Activated gamma-delta T cell treated with anti-CD3 and anti-CD28 coated beads, Interleukin-2, amount 50 U/mL, for 16 hours (primary cell): ENCODE measurements around the gene EXOG.

Experiments used
- DNase-seq: peaks from one replicate; pipeline ENCODE4 v3.0.0-alpha.2; 2020; ENCODE audit warnings: low read depth

EXOG gene

DNA sequence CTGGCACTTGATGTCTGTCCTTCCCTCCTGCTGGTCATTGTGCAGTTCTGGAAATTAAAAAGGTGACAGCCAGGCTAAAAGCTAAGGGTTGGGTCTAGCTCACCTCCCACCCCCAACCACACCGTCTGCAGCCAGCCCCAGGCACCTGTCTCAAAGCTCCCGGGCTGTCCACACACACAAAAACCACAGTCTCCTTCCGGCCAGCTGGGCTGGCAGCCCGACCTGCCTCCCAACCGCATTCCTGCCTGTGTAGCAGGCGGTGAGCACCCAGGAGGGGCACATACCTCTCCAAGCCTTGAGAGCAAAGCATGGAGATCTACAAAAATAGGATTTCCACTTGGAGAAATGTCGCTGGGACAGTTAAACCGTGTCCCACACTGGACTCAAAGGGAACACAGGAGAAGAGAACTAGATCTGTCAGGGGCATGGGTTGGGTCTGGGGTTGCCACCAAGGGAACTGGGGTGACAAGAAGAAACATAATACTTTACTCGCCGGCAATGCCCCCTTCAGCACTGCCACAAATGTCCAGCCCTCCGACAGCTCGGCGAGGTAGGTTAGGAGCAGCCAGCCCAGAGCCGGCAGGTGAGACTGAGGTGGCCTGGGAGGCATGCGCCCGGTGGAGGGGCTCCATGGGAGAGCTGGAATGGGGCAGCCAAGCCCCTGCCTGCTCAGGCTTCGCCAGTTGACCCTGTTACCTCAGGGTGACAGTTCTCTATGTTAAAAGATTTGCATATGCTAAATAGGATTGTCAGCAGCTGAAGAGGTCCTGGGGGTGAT is 52.2 kb downstream of the EXOG start:
- DNase-seq, result no peak

DNA sequence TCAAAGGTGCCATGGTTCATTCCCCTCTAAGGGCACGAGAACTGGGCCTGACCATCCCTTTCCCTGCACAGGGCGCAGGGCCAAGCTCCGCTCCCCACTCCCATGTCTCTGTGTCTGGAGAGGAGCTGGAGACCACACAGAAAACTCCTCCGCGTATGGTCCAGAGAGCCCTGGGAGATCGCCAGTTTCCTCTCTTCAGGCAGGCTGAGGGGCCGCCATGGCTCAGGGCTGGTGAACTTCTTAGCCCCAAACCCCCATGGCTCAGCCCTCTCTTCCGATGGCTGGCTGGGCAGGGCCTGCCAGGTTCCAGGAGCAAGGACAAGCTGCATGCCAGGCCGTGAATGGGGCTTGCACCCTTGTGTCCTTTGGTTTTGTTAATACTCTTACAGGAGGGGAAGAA is 52.9 kb downstream of the EXOG start:
- DNase-seq, result no peak

DNA sequence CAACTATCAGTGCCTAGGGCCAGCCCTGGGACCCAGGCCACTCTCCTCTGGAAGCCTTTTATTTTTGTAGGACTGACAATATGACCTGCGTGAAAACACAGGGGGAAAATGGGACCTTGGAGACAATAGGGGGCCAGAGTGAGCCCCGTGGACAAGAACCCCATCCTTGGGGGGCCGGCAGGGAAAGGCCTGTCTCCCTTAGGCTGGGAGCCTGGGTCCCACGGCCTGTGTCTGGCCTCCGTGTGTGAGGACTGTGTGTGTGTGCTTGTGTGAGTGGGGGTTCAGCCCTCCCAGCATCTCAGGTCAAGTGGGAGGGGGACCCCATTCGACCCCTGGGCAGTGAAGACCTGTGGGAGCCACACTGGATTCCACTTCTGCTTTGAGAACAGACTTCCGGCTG is 53.3 kb downstream of the EXOG start:
- DNase-seq, result no peak

DNA sequence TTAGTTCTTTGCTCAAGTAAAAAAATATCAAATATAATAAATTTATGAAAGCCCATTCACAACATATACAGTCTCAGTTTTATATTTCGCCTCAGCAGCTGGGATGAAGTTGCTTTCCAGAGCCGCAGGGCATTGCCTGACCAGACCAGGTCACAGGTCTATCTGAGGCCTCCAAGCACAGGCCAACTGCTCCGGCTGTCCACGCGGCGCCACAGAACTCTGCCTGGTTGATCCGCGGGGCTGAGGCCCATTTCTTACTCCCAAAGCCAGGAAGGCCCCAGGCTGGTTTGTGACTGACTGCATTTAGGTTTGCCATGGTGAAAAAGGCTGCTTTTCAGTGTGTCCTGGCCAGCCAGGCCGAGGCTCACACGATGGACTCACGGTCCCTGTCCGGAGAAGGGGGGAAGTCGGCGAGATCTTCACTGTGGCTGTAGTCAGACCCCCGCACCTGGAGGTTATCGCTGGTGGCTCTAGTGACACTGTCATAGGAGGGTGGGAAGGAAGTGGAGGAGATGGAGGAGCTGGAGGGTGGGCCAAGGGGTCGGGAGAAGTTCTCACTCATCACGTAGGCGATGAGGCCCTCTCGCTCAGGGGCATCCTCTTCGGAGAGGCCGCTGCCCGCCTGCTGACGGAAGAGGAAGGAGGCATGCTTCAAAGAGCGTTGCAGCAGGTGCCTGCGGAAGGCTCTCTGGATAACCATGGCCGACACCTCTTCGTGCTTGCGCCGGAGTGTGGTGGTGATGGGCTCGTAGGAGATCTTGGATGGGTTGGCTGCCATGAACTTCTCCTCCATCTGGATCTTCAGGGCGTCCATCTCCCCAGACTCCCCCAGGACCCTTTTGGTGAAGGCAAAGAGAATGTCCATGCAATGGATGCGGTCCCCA is 54.1 kb downstream of the EXOG start:
- DNase-seq, result no peak

DNA sequence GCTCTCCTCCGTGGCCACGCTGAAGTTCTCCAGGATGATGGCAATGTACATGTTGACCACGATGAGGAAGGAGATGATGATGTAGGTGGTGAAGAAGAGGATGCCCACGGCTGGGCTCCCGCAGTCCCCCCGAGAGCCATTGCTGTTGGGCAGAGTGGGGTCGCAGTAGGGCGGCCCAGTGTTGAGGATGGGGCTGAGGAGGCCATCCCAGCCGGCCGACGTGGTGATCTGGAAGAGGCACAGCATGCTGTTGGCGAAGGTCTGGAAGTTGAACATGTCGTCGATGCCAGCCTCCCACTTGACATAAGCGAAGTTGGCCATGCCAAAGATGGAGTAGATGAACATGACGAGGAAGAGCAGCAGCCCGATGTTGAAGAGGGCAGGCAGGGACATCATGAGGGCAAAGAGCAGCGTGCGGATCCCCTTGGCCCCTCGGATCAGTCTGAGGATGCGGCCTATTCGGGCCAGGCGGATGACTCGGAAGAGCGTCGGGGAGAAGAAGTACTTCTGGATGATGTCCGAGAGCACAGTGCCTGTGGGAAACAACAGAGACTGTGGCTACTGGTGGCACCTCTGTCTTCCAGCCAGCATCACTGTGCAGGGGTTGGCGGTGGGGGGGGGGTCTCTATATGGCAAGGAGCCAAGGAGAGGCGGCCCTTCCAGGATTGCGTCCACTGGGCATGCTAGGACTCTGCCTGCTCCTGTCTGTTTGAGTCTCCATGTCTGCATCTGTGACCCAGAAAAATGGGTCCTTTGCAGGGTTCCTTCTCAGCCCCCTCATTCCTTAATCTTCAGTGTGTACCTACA is 55.1 kb downstream of the EXOG start:
- DNase-seq, result no peak

DNA sequence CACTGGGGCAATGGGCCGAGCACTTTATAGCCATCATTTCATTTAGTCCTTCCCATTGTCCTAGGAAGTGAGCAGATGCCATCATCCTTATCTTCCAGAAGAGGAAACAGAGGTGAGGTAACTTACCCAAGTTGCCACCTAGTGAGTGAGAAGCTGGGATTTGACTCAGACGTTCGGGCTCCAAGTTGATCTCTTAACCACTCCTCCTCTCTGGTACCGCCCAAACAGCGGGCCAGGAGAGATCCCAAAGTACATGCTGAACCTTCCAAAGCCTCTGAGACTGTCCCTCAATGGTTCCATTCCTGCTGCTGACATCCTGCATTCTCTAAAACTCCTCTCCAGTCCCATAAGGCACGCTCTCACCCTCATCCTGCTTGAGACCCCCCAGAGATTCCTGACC is 56.2 kb downstream of the EXOG start:
- DNase-seq, result no peak

DNA sequence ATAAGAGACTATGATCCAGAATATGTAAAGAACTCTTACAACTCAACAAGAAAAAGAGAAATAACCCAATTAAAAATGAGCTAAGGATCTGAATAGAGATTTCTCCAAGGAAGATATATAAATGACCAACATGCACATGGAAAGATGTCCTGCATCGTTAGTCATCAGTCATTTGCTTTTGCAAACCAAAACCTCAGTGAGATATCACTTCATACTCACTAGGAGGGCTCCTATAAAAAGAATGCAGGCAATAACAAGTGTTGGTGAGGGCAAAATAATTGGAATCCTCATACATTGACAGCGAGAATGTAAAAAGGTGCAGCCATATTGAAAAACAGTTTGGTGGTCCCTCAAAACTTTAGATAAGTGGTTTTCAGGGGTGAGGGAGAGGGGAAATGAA is 56.9 kb downstream of the EXOG start:
- no peak for DNase-seq

DNA sequence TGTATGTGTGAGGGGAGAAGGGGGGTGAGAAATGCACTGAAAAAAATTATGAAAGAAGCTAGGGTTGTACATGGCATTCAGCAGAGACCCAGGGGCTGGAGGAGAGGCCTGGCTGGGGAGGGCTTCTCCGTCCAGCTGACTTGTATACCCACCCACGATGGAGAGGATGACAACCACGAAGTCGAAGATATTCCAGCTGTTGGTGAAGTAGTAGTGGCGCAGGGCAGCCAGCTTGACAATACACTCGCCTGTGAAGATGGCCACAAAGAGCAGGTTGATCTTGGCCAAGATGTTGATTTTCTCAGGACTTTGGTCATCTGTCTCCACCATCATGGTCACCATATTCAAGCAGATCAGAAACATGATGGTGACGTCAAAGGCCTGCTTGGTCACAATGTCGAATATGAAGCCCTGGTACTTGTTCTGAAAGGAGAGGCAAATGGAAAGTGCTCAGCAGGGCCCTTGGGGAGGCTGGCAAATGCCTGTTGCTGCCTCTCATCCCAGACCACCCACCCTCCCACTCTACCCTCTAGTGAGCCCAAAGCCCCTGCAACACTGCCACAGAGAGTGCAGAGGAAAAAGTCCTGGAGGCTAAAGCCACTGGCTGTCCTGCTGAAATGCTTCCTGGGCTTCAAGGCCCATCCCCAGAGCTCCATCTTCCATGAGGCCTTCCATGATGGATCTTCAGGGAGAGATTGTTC is 58.1 kb downstream of the EXOG start:
- no peak for DNase-seq

DNA sequence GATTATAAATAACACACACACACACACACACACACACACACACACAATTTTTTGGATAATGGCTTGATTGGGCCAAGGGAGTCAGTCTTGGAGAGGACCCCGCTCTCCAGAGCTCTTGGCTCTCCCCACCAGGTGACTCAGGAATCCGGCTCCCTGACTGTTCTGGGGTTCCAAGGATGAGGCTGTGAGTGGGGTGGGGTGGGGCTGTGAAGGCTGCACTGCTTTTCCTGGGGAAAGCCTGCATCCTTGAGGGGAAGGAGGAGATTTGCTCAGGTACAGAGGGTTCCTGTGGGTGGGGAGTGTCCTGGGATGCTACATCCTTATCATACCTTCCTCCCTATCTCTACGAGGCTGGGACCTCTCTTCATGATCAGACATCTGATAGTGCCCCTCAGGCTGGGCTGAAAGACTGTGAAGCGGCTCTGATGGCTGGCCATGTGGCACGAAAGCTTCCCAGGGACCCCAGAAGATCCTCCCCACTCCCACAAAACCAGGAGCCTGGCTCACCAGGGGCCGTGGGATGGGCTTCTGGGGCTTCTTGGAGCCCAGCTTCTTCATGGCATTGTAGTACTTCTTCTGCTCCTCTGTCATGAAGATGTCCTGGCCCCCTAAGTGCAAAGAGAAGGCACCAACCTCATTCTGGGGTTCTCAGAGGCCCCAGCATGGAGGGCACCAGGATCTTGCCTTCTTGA is 59.2 kb downstream of the EXOG start:
- no peak for DNase-seq

DNA sequence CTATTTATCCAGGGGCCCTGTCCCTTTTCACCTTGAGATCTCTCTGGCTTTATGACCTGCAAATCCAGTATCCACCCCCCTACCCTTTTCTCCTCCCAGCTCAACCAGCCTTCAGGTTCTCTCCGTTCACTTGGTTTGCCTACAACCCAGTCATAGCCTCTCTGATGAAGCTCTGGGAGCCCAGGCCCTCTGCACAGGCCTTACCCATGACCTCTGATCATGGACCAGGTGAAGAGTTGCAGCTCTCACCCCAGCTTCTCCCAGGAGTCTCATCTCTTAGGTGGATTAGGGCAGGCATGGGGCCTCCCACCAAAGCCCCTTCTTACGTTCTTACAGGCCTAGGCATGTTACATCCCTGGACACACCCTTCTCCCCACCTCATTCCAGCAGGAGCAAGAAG is 59.8 kb downstream of the EXOG start:
- DNase-seq, result no peak

DNA sequence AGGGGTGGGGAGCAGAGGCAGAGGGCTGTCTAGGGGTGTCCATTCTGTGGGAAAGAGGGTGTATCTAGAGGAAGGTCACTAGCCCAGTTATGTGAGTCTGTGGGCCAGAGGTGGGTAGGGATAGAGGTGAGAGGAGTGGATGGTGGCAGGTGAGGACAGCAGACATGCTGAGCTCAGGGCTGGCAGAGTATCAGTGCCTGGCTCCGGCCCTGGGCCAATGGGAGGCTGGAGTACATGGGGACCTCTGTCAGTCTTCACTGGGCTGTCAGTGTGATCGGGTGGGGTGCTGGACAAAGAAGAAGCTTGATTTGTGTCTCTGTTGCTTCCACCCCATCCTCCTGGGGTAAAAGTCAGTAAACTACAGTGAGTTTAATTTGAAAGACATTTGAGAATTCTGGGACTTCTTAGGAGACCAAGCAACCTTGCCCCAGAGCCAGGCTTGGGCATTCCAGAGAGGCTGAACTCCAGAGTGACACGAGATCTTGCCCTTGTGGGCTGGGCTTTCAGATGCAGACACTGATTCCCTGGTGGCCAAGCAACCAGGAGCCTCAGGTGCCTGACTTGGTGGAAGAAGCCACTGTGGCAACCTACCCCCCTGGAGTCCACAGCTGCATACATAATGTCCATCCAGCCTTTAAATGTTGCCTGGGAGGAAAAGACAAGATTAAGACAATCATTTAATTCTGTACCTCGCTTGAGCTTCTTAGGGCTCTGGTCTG is 60.7 kb downstream of the EXOG start:
- no peak for DNase-seq

DNA sequence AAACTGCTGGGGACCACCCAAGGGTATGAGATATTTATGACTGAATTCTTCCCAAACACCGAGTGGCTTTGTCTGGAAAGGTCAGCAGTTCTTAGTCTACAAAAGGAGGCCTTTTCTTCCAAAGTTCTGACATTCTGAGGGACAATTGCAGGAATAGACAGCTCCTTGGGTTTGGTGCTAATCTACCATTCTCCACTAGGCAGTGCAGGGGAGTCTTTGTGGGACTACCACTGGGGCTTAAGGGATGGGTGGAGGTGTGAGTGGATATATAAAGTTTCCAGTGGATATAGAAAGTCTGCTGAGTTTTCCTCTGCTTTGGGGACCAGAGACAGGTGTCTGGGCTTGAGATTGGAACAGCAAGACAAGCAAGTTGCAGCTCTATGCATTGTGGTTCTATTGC is 62.7 kb downstream of the EXOG start:
- DNase-seq, result no peak

DNA sequence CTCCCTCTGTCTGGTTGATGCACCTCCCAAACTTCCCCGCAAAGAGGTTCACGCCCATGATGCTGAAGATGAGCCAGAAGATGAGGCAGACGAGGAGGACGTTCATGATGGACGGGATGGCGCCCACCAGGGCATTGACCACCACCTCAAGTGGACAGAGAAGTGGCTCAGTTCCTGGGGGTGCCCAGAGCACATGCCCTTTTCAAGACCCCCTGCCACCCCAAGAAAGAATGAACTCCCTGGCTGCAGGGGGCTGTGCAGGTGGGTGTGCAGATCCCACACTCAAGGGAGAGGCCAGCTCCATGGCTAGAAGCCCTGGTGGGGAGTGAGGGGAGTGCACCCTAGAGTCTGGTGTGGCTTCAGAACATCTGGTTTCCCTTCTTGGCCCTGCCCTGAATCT is 64.1 kb downstream of the EXOG start:
- DNase-seq, result no peak

DNA sequence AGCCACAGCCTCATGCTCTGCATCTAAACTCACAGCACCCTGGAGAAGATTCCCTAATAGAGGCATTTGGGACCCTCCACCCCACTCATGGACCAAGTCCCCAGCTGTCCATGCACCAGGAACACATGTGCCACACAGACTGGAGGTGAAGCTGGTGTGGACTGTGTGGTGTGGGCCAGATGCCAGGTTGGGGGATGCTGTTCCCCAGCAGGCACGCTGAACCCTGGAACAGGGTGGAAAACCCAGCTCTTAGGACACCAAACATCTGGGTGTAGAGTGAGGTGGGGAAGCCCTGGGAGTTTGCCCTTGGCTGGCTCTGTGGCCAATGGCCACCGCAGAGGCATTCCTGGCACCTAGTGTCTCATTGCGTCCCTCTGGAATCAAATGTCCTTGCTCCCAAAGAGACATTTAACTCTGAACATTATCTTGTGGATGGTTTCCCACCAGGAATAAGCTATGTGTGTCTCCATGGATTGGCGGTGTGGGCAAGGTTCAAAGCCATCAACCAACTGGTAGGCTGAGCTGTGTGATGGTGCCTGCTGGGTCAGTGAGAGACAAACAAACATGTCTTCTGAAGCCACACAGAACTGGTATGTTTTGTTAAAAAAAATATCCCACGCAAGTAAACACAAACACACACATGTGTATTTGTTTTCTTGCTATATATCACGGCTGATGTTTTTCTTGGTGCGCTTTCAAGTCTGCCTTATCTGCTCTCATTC is 65.0 kb downstream of the EXOG start:
- DNase-seq, result no peak

DNA sequence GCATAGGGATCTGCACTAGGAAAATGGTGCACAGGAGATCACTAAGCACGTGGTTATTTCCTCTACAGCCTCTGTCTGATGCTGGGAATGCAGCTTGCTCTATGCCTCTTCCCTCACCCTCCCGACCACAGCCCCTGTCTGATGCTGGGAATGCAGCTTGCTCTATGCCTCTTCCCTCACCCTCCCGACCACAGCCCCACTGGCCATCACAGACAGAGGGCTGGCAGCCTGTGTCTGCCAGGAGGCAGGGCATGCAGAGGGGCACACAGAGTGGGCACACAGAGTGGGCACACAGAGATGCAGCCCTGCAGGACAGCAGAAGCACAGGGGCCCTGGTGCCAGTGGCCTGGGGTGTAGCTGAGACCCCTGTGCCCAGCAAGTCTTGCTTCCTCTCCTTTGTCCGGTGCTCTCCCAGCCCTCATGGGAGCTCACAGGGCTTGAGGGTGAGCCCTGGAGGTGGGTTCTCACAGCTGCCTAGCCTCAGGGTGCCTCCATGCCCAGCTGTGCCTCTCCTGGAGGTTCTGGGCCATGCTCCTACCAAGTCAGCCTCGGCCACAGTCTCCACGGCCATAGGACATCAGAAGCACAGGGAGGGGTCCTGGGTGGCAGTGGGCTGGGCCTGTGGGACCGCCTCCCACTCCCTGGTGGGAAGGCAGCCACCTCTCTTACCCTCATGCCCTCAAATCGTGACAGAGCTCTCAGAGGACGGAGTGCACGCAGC is 65.8 kb downstream of the EXOG start:
- DNase-seq, result no peak

DNA sequence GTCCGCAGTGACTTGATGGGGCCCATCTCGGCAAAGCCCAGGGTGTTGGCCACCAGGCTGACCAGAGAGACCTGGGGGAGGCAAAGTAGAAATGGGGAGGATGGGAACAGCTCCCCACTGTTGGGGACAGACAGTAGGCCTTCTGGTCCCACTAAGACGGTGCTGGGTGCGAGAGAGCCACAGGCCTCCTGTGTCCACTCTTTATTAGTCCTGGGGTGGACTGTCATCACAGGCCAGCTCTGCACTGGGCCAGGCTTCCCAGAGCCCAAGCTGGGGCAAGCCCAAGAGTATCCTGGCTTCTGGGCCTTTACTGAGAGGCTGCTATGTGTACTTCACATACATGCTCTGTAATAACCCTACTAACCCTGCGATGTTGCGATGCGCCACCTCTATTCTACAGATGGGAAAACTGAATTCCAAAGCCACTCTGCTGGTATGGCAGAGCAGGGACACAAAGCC is 66.4 kb downstream of the EXOG start:
- no peak for DNase-seq

DNA sequence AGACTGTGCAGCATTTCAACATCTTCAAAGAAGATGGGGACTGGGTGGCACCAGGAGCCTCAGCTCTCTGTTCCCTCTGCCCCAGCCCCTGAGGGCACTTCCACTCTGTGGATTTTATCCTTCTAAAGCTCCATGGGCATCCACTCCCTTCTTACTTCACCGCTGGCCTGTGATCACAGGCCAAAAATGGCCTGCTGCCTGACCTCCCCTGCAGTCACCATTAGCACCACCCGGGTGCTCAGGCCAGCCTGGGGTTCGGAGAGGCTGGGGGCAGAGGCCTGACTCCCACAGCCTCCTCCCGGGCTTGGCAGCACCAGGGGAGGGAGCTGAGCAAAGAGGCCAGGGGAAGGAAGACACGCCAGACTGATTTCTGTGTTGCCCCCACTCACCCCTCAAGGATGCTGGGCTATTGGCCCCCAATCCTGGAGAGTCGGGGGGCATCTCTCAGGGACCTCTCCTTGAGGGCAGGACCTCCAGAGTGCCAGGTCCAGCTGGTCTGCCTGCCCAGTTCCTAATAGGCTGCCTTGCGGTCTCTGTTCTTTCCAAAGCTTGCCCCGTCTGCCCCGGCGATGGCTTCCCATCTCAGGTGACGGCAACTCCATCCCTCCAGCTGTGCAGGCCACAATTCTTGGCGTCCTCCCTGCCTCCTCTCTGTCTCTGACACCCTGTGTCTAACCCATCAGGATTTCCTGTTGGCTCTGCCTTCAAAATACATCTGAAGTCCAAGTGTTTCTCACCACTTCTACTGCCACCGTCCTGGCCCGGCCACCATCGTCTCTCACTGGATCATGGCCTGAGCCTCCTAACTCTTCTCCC is 67.1 kb downstream of the EXOG start:
- no peak for DNase-seq

DNA sequence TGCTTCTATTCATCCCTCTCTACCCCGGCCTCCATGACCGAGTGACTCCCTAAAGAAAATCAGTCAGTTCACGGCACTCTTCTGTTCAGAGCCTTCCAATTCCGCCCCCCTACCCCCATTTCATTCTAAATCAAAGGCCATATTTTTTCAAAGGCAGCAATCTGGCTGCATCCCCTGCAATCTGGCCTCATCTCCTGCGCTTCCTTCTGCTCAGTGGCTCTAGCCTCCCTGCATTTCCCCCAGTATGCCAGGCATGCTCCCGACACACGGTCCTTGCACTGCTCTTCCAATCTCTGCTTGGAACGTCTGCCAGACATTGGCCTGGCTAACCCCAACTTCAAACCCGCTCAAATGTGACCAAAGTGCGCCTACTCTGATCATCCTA is 67.7 kb downstream of the EXOG start:
- DNase-seq, result no peak
